Fibroblast of mammary gland (primary cell): ENCODE results near the gene FAHD1.
"Not testable (repeated sequence)": the region's sequence is repeated elsewhere in the genome, so short reads cannot be mapped to it uniquely, and the experiment has no call there.

Source experiments
- DNase-seq: peaks from one replicate; pipeline ENCODE4 v3.0.0-alpha.2; 2010; ENCODE audit warnings: low read depth
- H3K4me3 ChIP-seq: 2 replicates; pipeline ENCODE4 v1.5.1; 2011; ENCODE audit warnings: low read depth, mild to moderate bottlenecking, low read length, moderate library complexity; ENCODE audit not compliant: control insufficient read depth
- CTCF ChIP-seq: conservative IDR thresholded peaks from 2 replicates; pipeline ENCODE4 v1.5.1; 2011; ENCODE audit warnings: low read depth, low read length, inconsistent platforms; ENCODE audit not compliant: control insufficient read depth, insufficient read depth

Gene FAHD1

GRCh38 chr16:1794221-1794871, 32.7 kb upstream of the FAHD1 start:
- no peak for TF ChIP-seq CTCF
- DNase-seq = no peak
- H3K4me3 ChIP-seq = no peak overlapping the region

- H3K4me3 ChIP-seq = no peak overlapping the region
- TF ChIP-seq CTCF = no peak
- no peak for DNase-seq
These were observed 31.9 kb upstream of the FAHD1 start for GRCh38 chr16:1794908-1795666.

GRCh38 chr16:1799263-1799662, 27.7 kb upstream of the FAHD1 start:
- H3K4me3 ChIP-seq, DNase-seq: not testable (repeated sequence)

- no peak for TF ChIP-seq CTCF
- H3K4me3 ChIP-seq = no peak overlapping the region
- no peak for DNase-seq
These were observed 26.3 kb upstream of the FAHD1 start for GRCh38 chr16:1800701-1801100.

GRCh38 chr16:1807626-1808025, 19.4 kb upstream of the FAHD1 start:
- no peak overlapping the region for H3K4me3 ChIP-seq
- no peak for DNase-seq
- TF ChIP-seq CTCF = no peak

- no peak overlapping the region for H3K4me3 ChIP-seq
- no peak for DNase-seq
- TF ChIP-seq CTCF = no peak
These were observed 18.3 kb upstream of the FAHD1 start for GRCh38 chr16:1808691-1809090.

GRCh38 chr16:1809281-1809801, 17.7 kb upstream of the FAHD1 start:
- TF ChIP-seq CTCF = no peak
- no peak overlapping the region for H3K4me3 ChIP-seq
- DNase-seq = no peak
